ENCODE results near the gene IGSF1.
A peak's percentile ranks its signal among the peaks of the same experiment; 100 is the strongest.
"Not testable (repeated sequence)": the region's sequence is repeated elsewhere in the genome, so short reads cannot be mapped to it uniquely, and the experiment has no call there.

The IGSF1 gene

DNA sequence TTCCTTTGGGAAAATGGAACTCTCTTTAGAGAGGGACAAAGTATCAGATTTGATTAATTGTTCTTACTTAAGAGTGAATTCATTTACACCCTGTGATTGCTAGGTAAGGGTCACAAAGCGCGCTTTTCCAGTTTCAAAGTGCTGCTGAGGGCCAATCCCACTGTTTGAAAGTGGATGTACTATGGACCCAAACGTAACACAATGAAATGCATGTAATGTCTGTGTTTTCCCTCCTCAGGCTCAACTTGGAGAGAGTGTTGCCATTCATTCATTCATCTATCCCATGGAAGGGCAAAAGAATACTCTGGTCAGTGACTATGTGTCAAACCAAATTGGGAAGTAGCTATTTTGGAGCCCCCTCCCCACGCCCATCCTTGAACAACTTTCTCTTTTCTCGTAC, 16.1 kb downstream of the IGSF1 start:
- DNase-seq = no peak

DNA sequence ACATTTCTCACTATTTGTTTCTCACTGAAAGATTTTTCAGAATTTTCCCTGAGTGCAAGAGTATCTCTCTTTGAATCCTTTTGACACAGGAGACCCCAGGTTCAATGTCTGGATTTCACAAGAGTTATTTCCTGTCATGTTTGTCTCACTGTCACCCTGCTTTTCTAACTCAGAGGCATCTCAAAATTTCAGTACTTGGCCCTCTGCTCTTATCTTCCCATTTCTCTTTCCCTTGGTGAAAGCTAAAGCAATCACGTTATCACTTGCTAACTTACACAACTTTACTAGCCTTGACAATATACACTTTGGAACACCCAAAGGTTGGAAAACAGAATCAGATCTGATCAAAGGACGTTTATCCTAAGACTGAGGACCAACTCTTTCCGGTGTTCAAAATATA, 17.3 kb downstream of the IGSF1 start:
- no peak for DNase-seq

DNA sequence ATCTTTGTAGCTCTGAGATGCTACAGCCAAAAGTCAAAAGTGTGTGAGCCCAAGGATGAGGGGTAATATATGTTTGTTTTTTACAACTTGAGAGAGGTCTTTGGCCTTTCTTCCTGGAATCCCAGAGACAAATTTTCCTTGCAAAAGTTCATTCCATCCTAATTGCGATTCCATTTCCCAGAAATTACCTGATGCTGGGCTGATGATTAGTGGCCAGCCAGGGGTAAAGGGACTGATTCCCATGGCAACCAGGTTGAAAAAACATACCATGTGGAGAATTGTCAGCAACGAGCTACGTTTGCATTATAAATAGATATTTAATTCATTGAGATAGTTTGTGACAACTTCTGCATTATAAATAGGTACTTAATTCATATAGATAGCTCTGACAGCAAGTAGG, 17.8 kb downstream of the IGSF1 start:
- no peak for DNase-seq

DNA sequence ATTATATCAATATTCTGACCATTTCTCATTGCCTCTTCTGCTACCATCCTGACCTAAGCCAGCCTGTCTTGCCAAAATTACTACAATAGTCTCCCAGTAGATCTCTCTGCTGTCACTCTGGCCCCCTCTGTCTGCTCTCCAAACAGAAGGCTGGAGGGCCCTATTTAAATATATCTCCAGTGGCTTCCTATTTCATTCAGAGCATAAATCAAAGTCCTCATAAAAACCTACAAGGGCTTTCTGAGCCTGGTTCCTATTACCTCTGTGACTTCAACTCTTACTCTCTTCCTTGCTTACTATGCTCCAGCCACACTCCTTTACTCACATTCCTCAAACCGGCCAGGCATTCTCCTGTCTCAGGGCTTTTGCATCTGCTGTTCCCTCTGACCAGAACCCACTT, 19.0 kb downstream of the IGSF1 start:
- DNase-seq = no peak

DNA sequence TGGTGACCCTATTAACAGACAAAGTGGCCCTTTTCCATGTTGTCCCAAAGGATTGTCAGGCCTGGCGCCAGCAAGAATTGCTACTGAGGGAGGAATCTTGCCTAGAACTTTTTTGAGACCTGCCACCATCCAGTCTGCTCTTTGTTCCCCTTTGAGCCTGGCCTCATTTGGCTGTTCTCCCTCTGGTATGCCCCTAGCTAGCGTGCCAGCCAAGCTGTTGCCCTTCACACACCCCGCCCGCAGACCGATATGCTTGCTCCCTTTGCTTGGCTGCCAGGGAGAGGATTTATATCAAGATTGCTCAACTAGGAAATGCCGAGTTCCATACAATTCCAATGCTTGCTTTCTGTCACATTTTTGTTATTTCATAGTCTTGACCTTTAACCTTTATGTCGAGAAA, 24.4 kb downstream of the IGSF1 start:
- peak in 7 of 58 donors; percentile 0 to 4 (median 1) for DNase-seq

DNA sequence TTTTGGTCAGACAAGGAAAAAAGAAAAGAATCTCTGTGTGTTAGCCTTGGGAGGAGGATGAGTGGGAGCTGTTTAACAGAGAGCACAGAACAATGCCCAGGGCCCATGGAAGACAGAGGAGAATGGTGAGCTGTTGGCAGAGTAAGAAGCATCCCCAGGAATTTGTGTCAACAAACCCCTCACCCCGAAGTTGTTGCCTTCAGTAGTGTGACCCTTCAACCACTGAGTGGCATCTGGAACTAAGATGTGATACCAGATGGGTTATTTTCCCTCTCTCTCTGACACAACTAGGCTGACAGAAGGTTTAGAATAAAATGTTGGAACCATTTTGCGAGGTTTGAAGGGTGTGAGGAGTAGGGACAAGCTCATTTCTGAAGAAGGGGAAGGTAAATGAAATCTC, 25.1 kb downstream of the IGSF1 start:
- DNase-seq = no peak

DNA sequence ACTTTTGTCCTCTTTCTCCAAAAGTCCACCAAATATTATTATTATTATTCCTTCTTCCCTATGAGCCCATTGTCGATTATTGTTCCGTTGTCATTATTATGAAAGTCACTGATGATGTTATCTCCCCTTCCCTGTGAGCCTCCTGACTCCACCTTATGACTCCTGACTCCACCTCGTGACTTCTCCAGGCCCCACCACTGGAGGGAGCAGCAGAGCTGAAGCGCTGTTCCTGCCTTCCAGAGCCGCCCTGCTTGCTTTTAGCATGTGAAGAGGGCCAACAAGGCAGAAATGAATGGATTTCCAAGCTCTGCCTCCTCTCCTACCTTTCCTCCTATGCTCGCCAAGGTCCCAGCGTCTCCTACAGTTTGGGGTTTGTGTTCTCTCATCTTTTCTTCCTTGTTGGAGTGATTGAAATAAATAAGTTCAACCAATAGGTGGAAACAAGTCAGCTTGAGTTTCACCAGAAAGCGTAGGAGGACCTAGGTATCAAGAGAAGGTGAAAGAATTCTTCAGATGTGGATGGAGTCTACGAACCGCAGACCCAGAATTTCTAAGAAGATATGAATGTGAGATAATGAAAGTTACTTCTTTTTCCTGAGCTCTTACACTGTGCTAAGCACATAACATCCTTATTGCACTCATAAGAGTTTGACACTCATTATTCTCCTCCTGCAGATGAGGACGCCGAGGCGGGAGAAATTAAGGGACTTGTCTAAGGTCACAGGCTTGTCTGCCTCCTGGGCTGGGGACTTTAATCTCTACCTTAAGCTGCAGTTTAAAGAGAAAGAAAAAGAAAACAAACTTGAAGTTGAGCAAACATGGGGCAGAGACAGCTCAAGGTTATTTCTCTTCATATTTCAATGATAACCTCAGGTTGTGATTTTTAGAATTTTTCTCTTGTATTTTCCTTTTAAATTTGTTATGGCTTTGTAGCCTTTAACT, 26.1 kb downstream of the IGSF1 start:
- DNase-seq = peak in 1 of 58 donors; percentile 0

DNA sequence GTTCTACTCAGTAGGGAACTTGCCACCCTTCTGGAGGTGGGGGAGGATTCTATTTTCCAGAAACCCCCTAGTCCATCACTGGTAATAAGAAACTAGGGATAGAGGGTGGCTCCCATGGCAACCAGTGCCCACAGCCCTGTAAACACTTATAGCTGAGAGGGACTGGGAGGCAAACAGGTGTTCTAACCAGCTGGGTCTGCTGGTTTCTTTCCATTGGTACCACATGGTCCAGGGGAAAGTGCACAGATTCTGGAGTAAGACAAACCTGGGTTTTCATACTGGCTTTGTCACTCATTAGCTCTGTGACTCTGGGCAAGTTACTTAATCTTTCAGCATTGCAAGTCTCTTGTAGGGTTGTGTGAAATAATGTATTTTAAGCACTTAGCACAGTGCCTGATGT, 26.9 kb downstream of the IGSF1 start:
- no peak for DNase-seq

DNA sequence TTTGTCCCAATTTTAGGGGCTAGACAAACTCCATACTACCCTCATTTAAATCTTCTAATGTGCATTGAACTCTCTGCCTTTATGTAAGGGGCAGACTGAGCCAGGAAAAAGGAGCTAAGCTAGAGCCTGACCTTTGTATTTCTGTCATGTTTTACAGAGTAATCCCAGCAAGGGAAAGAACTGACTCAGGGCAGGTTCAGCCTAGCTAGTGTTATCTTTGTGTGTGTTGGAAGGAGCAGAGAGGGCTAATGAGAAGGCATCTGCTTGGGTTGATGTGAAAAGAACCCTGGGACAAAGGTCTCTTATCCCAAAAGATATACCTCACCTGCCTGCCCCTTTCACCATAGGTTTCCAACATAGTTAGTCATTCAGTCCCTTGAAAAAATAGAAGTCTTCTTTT, 31.7 kb downstream of the IGSF1 start:
- DNase-seq = no peak

DNA sequence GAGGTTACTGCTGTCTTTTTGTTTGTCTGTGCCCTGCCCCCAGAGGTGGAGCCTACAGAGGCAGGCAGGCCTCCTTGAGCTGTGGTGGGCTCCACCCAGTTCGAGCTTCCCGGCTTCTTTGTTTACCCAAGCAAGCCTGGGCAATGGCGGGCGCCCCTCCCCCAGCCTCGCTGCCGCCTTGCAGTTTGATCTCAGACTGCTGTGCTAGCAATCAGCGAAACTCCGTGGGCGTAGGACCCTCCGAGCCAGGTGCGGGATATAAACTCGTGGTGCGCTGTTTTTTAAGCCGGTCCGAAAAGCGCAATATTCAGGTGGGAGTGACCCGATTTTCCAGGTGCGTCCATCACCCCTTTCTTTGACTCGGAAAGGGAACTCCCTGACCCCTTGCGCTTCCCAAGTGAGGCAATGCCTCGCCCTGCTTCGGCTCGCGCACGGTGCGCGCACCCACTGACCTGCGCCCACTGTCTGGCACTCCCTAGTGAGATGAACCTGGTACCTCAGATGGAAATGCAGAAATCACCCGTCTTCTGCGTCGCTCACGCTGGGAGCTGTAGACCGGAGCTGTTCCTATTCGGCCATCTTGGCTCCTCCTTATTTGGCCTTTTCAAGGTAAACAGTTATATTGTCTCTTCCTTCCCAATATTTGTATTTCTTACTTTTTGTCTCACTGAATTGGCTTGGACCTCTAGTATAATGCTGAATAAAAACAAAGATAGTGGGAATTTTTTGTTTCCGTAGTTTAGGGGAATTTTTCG, 37.9 kb downstream of the IGSF1 start:
- DNase-seq = not testable (repeated sequence)

DNA sequence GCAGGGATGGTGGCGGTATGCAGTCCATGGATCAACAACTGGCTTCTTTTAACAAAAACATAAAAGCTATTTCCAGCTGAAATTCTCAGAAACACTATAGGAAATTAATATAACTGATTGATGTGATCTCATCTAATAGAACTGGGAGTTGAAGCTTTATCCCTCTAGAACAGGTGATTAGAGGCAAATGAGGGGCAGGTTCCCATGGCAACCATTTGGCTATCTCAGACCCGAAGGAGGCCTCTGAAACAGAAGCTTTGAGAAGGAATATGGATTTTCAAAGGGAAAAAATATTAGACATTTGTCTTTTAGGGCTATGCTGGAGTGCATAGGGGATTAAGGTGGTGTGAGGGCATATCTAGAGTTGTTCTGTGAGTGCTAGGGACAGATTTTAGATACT, 50.0 kb downstream of the IGSF1 start:
- DNase-seq = no peak

DNA sequence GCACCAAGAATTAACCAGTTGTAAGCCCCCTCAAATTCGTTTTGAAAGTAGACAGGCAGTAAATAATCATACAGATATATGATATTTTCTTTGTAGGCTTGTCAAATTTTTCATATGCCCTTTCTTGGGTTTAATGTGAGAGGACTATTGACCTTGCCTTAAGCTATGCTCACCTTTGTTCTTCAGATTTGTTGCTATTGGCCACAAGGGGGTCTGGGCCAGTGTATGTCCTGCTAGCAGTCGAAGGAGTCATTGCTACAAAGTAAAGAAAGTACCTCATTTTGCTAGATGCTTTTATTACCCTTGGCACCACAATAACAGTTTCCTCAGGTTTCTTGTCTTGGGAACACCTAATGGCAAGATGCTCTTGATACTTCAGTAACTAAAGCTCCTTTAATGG, 51.7 kb downstream of the IGSF1 start:
- DNase-seq = no peak

DNA sequence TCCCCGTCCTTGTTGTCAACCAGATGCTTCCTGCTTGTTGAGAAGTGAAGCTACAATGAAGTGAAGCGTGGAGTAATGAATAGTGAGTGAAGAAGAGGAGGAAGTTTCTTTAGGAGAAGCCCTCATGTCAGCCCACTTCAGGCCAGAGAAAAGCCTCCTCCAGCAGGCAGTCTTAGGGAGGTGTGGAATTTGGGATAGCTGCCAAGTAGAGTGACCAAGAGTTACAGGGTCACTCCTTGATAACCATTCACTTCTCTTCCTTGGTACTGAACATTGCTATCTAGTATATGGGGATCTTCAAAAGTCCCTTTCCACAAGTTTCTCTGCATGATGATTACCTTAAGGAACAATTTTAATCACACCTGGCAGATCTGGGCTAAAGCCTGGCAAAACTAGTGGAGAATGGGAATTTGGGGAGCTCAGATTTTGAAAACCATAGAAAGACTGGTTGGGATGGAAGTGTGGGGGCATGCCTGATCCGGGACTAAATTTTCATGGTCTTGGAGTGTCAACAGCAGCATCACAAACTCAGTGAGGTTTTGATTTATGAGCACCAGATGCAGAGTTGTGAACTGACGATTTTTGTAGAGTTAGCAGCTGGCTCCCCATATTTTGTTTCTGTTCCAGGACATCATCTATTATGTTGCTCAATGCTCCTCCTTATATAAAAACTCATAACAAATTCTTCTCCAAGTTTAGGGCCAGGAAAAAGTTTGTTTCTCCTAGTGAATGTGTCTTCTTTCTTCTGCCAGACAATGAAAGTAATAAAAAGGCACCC, 53.1 kb downstream of the IGSF1 start:
- DNase-seq = no peak

DNA sequence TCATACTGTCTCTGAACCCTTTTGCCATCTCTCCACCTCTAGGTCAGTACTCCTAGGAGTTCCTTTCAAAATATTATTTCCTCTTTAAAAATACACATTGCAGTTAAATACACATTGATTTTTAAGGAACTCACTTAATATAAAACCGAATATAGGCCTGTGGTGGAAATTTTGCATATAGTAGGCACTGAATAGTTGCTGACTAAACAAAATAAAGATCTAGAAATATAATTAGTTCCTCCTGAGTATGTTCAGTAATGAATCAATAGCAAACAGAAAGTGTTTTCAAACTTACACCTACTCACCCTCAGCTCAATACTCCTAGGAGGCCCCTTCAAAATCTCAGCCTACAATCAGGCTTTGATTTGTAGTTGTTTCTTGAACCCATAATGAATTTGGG, 61.5 kb downstream of the IGSF1 start:
- DNase-seq = no peak

DNA sequence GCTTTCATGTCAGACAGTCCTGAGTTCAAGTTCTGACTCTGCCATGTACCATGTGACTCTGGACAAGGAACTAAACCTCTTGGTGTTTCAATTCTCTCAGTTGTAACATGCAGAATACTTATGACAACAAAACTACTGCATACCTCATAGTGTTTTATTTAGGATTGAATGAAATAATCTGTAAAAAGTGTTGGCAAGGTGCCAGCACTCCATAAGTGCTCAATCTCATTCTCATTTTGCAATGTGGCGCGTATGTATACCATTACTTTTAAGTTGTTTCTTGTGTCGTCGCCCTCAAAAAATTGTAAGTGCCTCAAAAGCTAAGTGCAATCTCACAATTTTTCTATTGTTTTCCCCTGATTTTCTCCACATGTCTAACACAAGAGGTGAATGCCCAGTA, 62.5 kb downstream of the IGSF1 start:
- DNase-seq = no peak

DNA sequence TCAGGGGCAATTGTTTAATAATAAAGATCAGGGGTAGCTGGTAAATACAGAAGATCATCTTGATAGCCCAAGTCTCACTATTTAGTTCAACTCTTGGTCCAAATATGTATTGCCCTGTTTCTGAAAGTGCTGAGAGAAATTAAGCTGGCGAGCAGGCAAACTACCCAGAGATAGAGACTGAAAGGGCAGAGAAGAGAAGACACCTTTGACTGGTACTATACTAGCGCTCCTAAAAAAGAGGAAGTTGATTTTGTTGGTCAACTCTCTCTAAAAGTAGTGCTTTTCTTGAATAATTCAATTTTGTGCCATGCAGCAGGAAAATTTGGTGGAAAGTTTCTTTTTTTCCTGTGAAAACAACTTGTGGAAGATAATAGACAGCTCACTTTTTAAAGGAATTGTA, 64.0 kb downstream of the IGSF1 start:
- no peak for DNase-seq
